Loucy (cell line): ENCODE results near the gene COL23A1.

Source experiments
- H2AFZ ChIP-seq: fragments of 200-600 bp; sonication (generic); 2 replicates; pipeline ENCODE4 v1.6.0; 2016; ENCODE audit warnings: antibody characterized with exemption, mild to moderate bottlenecking, low read length, moderate library complexity
- H3F3A ChIP-seq: fragments of 200-600 bp; 2 replicates; pipeline ENCODE4 v1.6.0; 2016; ENCODE audit warnings: antibody characterized with exemption, low read depth, mild to moderate bottlenecking
- H3K27me3 ChIP-seq: fragments of 200-600 bp; sonication (generic); 2 replicates; pipeline ENCODE4 v1.6.1; 2014; ENCODE audit warnings: low read length, mild to moderate bottlenecking; ENCODE audit not compliant: insufficient read depth, poor library complexity, severe bottlenecking
- H3K36me3 ChIP-seq: fragments of 200-600 bp; sonication (generic); 2 replicates; pipeline ENCODE4 v1.6.1; 2016; ENCODE audit warnings: low read length; ENCODE audit not compliant: insufficient read depth
- H3K4me1 ChIP-seq: fragments of 200-600 bp; sonication (generic); 2 replicates; pipeline ENCODE4 v1.5.1; 2014; ENCODE audit warnings: low read length, mild to moderate bottlenecking; ENCODE audit not compliant: insufficient read depth, poor library complexity, severe bottlenecking
- H3K4me2 ChIP-seq: fragments of 200-600 bp; sonication (generic); 2 replicates; pipeline ENCODE4 v1.6.0; 2014; ENCODE audit warnings: antibody characterized with exemption, low read length, low read depth, mild to moderate bottlenecking; ENCODE audit not compliant: poor library complexity, severe bottlenecking
- H3K4me3 ChIP-seq: fragments of 200-600 bp; sonication (generic); 2 replicates; pipeline ENCODE4 v1.5.1; 2014; ENCODE audit warnings: low read length, mild to moderate bottlenecking, mixed read lengths; ENCODE audit not compliant: poor library complexity, severe bottlenecking
- H3K79me2 ChIP-seq: fragments of 200-600 bp; sonication (generic); 2 replicates; pipeline ENCODE4 v1.6.1; 2014; ENCODE audit warnings: low read length; ENCODE audit not compliant: insufficient read depth
- H3K9ac ChIP-seq: fragments of 200-600 bp; sonication (generic); 2 replicates; pipeline ENCODE4 v1.6.0; 2014; ENCODE audit warnings: mild to moderate bottlenecking, low read depth, low read length, moderate library complexity; ENCODE audit not compliant: poor library complexity, severe bottlenecking
- H3K9me2 ChIP-seq: fragments of 200-600 bp; sonication (generic); replicated peaks from 2 replicates; pipeline ENCODE4 v1.6.1; 2016; ENCODE audit warnings: low read depth, low read length, mixed read lengths
- H3K9me3 ChIP-seq: fragments of 200-600 bp; sonication (generic); 2 replicates; pipeline ENCODE4 v1.6.1; 2014; ENCODE audit warnings: mild to moderate bottlenecking, antibody characterized with exemption, low read length, low read depth; ENCODE audit not compliant: insufficient read depth
- H4K20me1 ChIP-seq: fragments of 200-600 bp; sonication (generic); 2 replicates; pipeline ENCODE4 v1.6.0; 2014; ENCODE audit warnings: antibody characterized with exemption, low read length, mild to moderate bottlenecking; ENCODE audit not compliant: insufficient read depth, poor library complexity, severe bottlenecking
- CTCF ChIP-seq: fragments of 200-600 bp; sonication (generic); conservative IDR thresholded peaks from 2 replicates; pipeline ENCODE4 v1.5.1; 2014; ENCODE audit warnings: mild to moderate bottlenecking, antibody characterized with exemption, low read length
- EZH2phosphoT487 ChIP-seq: fragments of 200-600 bp; IDR thresholded peaks from 2 replicates; pipeline ENCODE4 v1.6.1; 2018; ENCODE audit warnings: antibody characterized with exemption, mild to moderate bottlenecking, moderate library complexity, borderline replicate concordance

Gene COL23A1

GRCh38 chr5:178314061-178314660, 276.0 kb downstream of the COL23A1 start:
- H2AFZ ChIP-seq: no peak overlapping the region
- H3K27me3 ChIP-seq: no peaks in the 10 kb centered on the region
- no peaks in the 10 kb centered on the region for H3K36me3 ChIP-seq
- no peaks in the 10 kb centered on the region for H3K9me3 ChIP-seq
- H3K4me2 ChIP-seq: no peak overlapping the region
- no peaks in the 10 kb centered on the region for H3F3A ChIP-seq
- no peaks in the 10 kb centered on the region for H3K79me2 ChIP-seq
- no peak overlapping the region for H3K4me3 ChIP-seq
- H3K9me2 ChIP-seq: no peaks in the 10 kb centered on the region
- no peak for TF ChIP-seq EZH2phosphoT487
- no peak for TF ChIP-seq CTCF
- H3K4me1 ChIP-seq: no peaks in the 10 kb centered on the region
- H4K20me1 ChIP-seq: no peaks in the 10 kb centered on the region
- H3K9ac ChIP-seq: no peak overlapping the region

- Histone ChIP-seq H3K36me3 (no peaks in the 10 kb centered on the region), H3K9me2 (no peaks in the 10 kb centered on the region), H2AFZ (no peak overlapping the region), H3K79me2 (no peaks in the 10 kb centered on the region), H4K20me1 (no peaks in the 10 kb centered on the region), H3K27me3 (no peaks in the 10 kb centered on the region), H3K4me1 (no peaks in the 10 kb centered on the region), H3K4me2 (no peak overlapping the region), H3F3A (no peaks in the 10 kb centered on the region), H3K9me3 (no peaks in the 10 kb centered on the region), H3K9ac (no peak overlapping the region), H3K4me3 (no peak overlapping the region)
- TF ChIP-seq EZH2phosphoT487 (no peak), CTCF (no peak)
These were observed 276.9 kb downstream of the COL23A1 start for GRCh38 chr5:178313316-178313715.

GRCh38 chr5:178312880-178313282, 277.3 kb downstream of the COL23A1 start:
- no peaks in the 10 kb centered on the region for H3K27me3 ChIP-seq
- no peaks in the 10 kb centered on the region for H3K36me3 ChIP-seq
- no peak overlapping the region for H3K9ac ChIP-seq
- H3K9me3 ChIP-seq: no peaks in the 10 kb centered on the region
- H3K4me1 ChIP-seq: no peaks in the 10 kb centered on the region
- H3K9me2 ChIP-seq: no peaks in the 10 kb centered on the region
- TF ChIP-seq EZH2phosphoT487 (no peak), CTCF (no peak)
- no peak overlapping the region for H2AFZ ChIP-seq
- H4K20me1 ChIP-seq: no peaks in the 10 kb centered on the region
- H3K79me2 ChIP-seq: no peaks in the 10 kb centered on the region
- no peaks in the 10 kb centered on the region for H3F3A ChIP-seq
- H3K4me2 ChIP-seq: no peak overlapping the region
- H3K4me3 ChIP-seq: no peak overlapping the region
